Keratinocyte (primary cell): ENCODE results near the gene DSG2. TPM values are rescaled to one million over a fixed set of nuclear protein-coding genes. Genes with fewer than 3 reads are reported as not detected.

Experiments used
- DNase-seq: peaks from one replicate; pipeline ENCODE4 v3.0.0-alpha.2; 2011; ENCODE audit warnings: low read depth, missing footprints, low spot score
- FAIRE-seq: peaks from 2 replicates; lab custom pipeline; 2011; peaks lifted over from hg19 to GRCh38; lab: Jason Lieb, UNC
- H2AFZ ChIP-seq: 2 replicates; pipeline ENCODE4 v1.6.0; 2012; ENCODE audit warnings: low read length, control low read depth, inconsistent platforms; ENCODE audit not compliant: control insufficient read depth
- H3K27ac ChIP-seq: 2 replicates; pipeline ENCODE4 v1.5.1; 2011; ENCODE audit warnings: low read length; ENCODE audit not compliant: control insufficient read depth, insufficient read depth
- H3K27me3 ChIP-seq: 3 replicates; pipeline ENCODE4 v1.6.0; 2011; ENCODE audit warnings: low read length; ENCODE audit not compliant: control insufficient read depth, insufficient read depth; ENCODE audit errors: extremely low read depth
- H3K36me3 ChIP-seq, 2 experiments: 2 replicates in 1 of 2; 3 replicates in 1 of 2; pipeline ENCODE4 v1.5.1; 2011; ENCODE audit warnings: low read length in 2 of 2, mild to moderate bottlenecking in 1 of 2; ENCODE audit not compliant: control insufficient read depth in 2 of 2, insufficient read depth in 2 of 2; ENCODE audit errors: extremely low read depth in 1 of 2
- H3K4me1 ChIP-seq: 3 replicates; pipeline ENCODE4 v1.5.1; 2011; ENCODE audit warnings: low read length; ENCODE audit not compliant: control insufficient read depth, insufficient read depth; ENCODE audit errors: extremely low read depth
- H3K4me2 ChIP-seq: 3 replicates; pipeline ENCODE4 v1.6.0; 2011; ENCODE audit warnings: low read depth, low read length; ENCODE audit not compliant: control insufficient read depth, insufficient read depth; ENCODE audit errors: extremely low read depth
- H3K4me3 ChIP-seq, 3 experiments: fragments of 200-600 bp in 1 of 3; sonication (generic) in 1 of 3; 2 replicates in 2 of 3; 3 replicates in 1 of 3; pipeline ENCODE4 v1.5.1; 2011 to 2016; ENCODE audit warnings: low read length in 3 of 3, mild to moderate bottlenecking in 3 of 3, control low read depth in 2 of 3, inconsistent platforms in 1 of 3, low read depth in 1 of 3, mixed read lengths in 1 of 3, mixed run types in 1 of 3, moderate library complexity in 1 of 3; ENCODE audit not compliant: control insufficient read depth in 2 of 3, insufficient read depth in 2 of 3; ENCODE audit errors: extremely low read depth in 1 of 3
- H3K79me2 ChIP-seq: 2 replicates; pipeline ENCODE4 v1.6.0; 2012; ENCODE audit warnings: low read length; ENCODE audit not compliant: control insufficient read depth, insufficient read depth
- H3K9ac ChIP-seq: 3 replicates; pipeline ENCODE4 v1.6.0; 2011; ENCODE audit warnings: low read length; ENCODE audit not compliant: control insufficient read depth, insufficient read depth; ENCODE audit errors: extremely low read depth
- H3K9me1 ChIP-seq: 3 replicates; pipeline ENCODE4 v1.6.0; 2011; ENCODE audit warnings: low read length; ENCODE audit not compliant: control insufficient read depth, insufficient read depth; ENCODE audit errors: extremely low read depth
- H3K9me3 ChIP-seq: 2 replicates; pipeline ENCODE4 v1.5.1; 2012; ENCODE audit warnings: low read depth, low read length; ENCODE audit not compliant: control insufficient read depth
- H4K20me1 ChIP-seq: 3 replicates; pipeline ENCODE4 v1.6.0; 2011; ENCODE audit warnings: low read length; ENCODE audit not compliant: control insufficient read depth, insufficient read depth; ENCODE audit errors: extremely low read depth
- EZH2 ChIP-seq: IDR thresholded peaks from one replicate; pipeline ENCODE4 v1.6.1; 2012; ENCODE audit warnings: inconsistent platforms, mild to moderate bottlenecking, low read length, moderate library complexity
- dilution Hi-C: fragments of 300-500 bp; cut with MboI; formaldehyde crosslinking; loops from one replicate; pipeline ENCODE4 v1.7.0; 2020; ENCODE audit warnings: low sequenced_read_pairs; ENCODE audit not compliant: extremely low pct_ligation_motif_present
- polyA plus RNA-seq, 5 experiments: library from polyadenylated mRNA; depleted of rRNA in 3 of 5; stranded (reverse) in 3 of 5; stranded (forward) in 1 of 5; unstranded in 1 of 5; fragments of >200 nt; gene quantifications; 1 replicate in 1 of 5; 2 replicates in 3 of 5; 3 replicates in 1 of 5; pipeline versions ENCODE4 v1.2.1 to v1.2.3, GENCODE V29; 2011 to 2012; ENCODE audit warnings: missing spikeins in 2 of 5, low read depth in 1 of 5, low replicate concordance in 1 of 5
- TF ChIP-seq, protein P1 (sequence below), 3 experiments: IDR thresholded peaks in 1 of 3; conservative IDR thresholded peaks in 1 of 3; optimal IDR thresholded peaks in 1 of 3; 2 replicates in 2 of 3; 3 replicates in 1 of 3; pipeline versions ENCODE3 to v1.5.1; 2011; ENCODE audit warnings: low read length in 3 of 3, mild to moderate bottlenecking in 3 of 3, moderate library complexity in 2 of 3, control low read depth in 1 of 3, inconsistent platforms in 1 of 3; ENCODE audit not compliant: insufficient read depth in 2 of 3; ENCODE audit errors: extremely low read depth in 1 of 3

Gene DSG2
- polyA plus RNA-seq, 1 donor (not counting 4 experiments of a cell fraction or from before 2014, with no cell fraction given), result 140 TPM

DNA sequence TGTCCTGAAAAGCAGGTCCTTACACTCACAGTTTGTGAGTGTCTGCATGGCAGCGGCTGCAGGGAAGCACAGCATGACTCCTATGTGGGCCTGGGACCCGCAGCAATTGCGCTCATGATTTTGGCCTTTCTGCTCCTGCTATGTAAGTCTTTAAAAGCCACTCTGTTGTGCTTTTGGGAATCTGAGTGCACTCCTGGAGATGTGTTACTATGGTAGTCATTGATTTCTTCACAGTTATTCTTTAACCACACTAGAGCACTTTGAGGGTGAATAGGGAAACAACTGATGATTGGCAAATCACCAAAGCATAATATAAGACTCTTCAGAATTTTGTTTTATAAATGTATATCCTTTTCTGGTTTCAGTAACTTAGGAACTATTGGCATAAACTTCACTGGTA is 40.9 kb downstream of the DSG2 start:
- no peak for DNase-seq
- Histone ChIP-seq H3K4me3 (no peak overlapping the region), H3K4me1 (no peaks in the 10 kb centered on the region), H3K27me3 (no peaks in the 10 kb centered on the region), H4K20me1 (no peaks in the 10 kb centered on the region), H2AFZ (no peak overlapping the region), H3K9me1 (no peaks in the 10 kb centered on the region), H3K4me2 (no peak overlapping the region), H3K27ac (no peak overlapping the region), H3K36me3 (peaks cover 38 to 47% of the 10 kb centered on the region in 2 experiments), H3K9ac (no peak overlapping the region), H3K9me3 (no peaks in the 10 kb centered on the region), H3K79me2 (no peaks in the 10 kb centered on the region)
- TF ChIP-seq, protein P1, sequence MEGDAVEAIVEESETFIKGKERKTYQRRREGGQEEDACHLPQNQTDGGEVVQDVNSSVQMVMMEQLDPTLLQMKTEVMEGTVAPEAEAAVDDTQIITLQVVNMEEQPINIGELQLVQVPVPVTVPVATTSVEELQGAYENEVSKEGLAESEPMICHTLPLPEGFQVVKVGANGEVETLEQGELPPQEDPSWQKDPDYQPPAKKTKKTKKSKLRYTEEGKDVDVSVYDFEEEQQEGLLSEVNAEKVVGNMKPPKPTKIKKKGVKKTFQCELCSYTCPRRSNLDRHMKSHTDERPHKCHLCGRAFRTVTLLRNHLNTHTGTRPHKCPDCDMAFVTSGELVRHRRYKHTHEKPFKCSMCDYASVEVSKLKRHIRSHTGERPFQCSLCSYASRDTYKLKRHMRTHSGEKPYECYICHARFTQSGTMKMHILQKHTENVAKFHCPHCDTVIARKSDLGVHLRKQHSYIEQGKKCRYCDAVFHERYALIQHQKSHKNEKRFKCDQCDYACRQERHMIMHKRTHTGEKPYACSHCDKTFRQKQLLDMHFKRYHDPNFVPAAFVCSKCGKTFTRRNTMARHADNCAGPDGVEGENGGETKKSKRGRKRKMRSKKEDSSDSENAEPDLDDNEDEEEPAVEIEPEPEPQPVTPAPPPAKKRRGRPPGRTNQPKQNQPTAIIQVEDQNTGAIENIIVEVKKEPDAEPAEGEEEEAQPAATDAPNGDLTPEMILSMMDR (optimal IDR thresholded peaks at IDR 0.05 in 1 of 3, IDR thresholded peaks at IDR 0.05 in 1 of 3, conservative IDR thresholded peaks at IDR 0.05 in 1 of 3; ENCODE audit: extremely low read depth in 1 of 3, insufficient read depth in 2 of 3, low read length in 3 of 3), result no peak
- no peak for TF ChIP-seq EZH2
- dilution Hi-C loops, result no loop called here
- FAIRE-seq, result no peak

DNA sequence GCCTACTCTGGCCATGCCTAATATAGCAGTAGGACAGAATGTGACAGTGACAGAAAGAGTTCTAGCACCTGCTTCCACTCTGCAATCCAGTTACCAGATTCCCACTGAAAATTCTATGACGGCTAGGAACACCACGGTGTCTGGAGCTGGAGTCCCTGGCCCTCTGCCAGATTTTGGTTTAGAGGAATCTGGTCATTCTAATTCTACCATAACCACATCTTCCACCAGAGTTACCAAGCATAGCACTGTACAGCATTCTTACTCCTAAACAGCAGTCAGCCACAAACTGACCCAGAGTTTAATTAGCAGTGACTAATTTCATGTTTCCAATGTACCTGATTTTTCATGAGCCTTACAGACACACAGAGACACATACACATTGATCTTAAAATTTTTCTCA is 48.5 kb downstream of the DSG2 start:
- H2AFZ ChIP-seq, result no peak overlapping the region
- no peak overlapping the region for H3K27ac ChIP-seq
- no peak for FAIRE-seq
- H3K4me3 ChIP-seq, result no peak overlapping the region
- no peaks in the 10 kb centered on the region for H3K79me2 ChIP-seq
- TF ChIP-seq EZH2, result no peak
- TF ChIP-seq, protein P1 (optimal IDR thresholded peaks at IDR 0.05 in 1 of 3, IDR thresholded peaks at IDR 0.05 in 1 of 3, conservative IDR thresholded peaks at IDR 0.05 in 1 of 3; ENCODE audit: extremely low read depth in 1 of 3, insufficient read depth in 2 of 3, low read length in 3 of 3), result no peak
- no peaks in the 10 kb centered on the region for H4K20me1 ChIP-seq
- no peak overlapping the region for H3K9ac ChIP-seq
- H3K4me1 ChIP-seq, result no peaks in the 10 kb centered on the region
- H3K36me3 ChIP-seq, result peaks cover 19 to 30% of the 10 kb centered on the region in 2 experiments
- H3K27me3 ChIP-seq, result no peaks in the 10 kb centered on the region
- no peaks in the 10 kb centered on the region for H3K9me3 ChIP-seq
- no peaks in the 10 kb centered on the region for H3K9me1 ChIP-seq
- dilution Hi-C loops, result no loop called here
- no peak for DNase-seq
- no peak overlapping the region for H3K4me2 ChIP-seq
